NB4 (cell line): ENCODE data around the gene GRIN3B.

Experiments
- DNase-seq: peaks from one replicate; pipeline ENCODE4 v3.0.0; 2010; ENCODE audit warnings: low read depth
- H3K4me3 ChIP-seq: one replicate; pipeline ENCODE4 v1.5.1; 2011; ENCODE audit warnings: mild to moderate bottlenecking, low read depth, low read length, moderate library complexity
- MYC ChIP-seq: IDR thresholded peaks from 2 replicates; pipeline ENCODE4 v1.6.1; 2011; ENCODE audit warnings: low read depth, low read length
- POLR2A ChIP-seq: IDR thresholded peaks from 2 replicates; pipeline ENCODE4 v1.6.1; 2011; ENCODE audit warnings: mild to moderate bottlenecking; ENCODE audit not compliant: insufficient read length; ENCODE audit errors: extremely low read depth
- TF ChIP-seq, protein P1 (sequence below): IDR thresholded peaks from one replicate; pipeline ENCODE4 v1.5.1; 2012; ENCODE audit warnings: low read depth, low read length
- TF ChIP-seq, protein P2 (sequence below): IDR thresholded peaks from 2 replicates; pipeline ENCODE4 v1.6.1; 2011; ENCODE audit warnings: low read depth, low read length

The GRIN3B gene

DNA sequence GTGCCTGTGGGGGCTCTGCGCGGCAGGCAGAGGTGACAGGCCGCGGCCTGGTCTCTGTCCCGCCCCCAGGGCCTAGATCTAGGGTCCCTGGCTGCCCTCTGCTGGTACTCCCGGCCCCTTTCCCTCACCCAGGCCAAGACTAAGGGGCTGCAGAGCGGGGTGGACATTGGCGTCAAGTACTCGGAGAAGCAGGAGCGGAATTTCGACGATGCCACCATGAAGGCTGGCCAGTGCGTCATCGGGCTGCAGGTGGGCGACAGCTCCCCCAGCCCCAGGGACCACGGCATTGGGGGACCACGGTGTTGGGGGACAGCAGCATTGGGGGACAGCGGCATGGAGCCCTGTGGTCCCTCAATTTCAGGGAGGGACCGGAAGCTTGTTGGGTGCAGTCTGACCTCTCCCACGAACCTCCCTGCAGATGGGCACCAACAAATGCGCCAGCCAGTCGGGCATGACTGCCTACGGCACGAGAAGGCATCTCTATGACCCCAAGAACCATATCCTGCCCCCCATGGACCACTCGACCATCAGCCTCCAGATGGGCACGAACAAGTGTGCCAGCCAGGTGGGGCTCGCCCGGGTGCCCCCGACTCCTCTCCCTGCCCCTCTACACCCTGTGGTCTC is 35.9 kb downstream of the GRIN3B start:
- no peak for TF ChIP-seq MYC
- TF ChIP-seq, protein P1, sequence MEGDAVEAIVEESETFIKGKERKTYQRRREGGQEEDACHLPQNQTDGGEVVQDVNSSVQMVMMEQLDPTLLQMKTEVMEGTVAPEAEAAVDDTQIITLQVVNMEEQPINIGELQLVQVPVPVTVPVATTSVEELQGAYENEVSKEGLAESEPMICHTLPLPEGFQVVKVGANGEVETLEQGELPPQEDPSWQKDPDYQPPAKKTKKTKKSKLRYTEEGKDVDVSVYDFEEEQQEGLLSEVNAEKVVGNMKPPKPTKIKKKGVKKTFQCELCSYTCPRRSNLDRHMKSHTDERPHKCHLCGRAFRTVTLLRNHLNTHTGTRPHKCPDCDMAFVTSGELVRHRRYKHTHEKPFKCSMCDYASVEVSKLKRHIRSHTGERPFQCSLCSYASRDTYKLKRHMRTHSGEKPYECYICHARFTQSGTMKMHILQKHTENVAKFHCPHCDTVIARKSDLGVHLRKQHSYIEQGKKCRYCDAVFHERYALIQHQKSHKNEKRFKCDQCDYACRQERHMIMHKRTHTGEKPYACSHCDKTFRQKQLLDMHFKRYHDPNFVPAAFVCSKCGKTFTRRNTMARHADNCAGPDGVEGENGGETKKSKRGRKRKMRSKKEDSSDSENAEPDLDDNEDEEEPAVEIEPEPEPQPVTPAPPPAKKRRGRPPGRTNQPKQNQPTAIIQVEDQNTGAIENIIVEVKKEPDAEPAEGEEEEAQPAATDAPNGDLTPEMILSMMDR: peak; percentile 7
- no peak overlapping the region for H3K4me3 ChIP-seq
- peak; percentile 23 for DNase-seq

DNA sequence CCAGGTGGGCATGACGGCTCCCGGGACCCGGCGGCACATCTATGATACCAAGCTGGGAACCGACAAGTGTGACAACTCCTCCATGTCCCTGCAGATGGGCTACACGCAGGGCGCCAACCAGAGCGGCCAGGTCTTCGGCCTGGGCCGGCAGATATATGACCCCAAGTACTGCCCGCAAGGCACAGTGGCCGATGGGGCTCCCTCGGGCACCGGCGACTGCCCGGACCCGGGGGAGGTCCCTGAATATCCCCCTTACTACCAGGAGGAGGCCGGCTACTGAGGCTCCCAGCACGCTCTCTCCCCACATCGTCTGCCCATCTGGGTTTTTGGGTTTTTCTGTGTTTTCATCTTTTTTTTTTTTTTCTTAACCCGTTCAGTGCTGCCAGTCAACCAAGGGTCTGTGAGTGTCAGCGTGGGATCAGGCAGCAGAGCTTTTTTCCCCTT is 37.4 kb downstream of the GRIN3B start:
- TF ChIP-seq POLR2A: no peak
- TF ChIP-seq, protein P2, sequence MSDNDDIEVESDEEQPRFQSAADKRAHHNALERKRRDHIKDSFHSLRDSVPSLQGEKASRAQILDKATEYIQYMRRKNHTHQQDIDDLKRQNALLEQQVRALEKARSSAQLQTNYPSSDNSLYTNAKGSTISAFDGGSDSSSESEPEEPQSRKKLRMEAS: no peak
- no peak for TF ChIP-seq MYC
- TF ChIP-seq, protein P1: no peak
- no peak for DNase-seq
- H3K4me3 ChIP-seq: no peak overlapping the region

DNA sequence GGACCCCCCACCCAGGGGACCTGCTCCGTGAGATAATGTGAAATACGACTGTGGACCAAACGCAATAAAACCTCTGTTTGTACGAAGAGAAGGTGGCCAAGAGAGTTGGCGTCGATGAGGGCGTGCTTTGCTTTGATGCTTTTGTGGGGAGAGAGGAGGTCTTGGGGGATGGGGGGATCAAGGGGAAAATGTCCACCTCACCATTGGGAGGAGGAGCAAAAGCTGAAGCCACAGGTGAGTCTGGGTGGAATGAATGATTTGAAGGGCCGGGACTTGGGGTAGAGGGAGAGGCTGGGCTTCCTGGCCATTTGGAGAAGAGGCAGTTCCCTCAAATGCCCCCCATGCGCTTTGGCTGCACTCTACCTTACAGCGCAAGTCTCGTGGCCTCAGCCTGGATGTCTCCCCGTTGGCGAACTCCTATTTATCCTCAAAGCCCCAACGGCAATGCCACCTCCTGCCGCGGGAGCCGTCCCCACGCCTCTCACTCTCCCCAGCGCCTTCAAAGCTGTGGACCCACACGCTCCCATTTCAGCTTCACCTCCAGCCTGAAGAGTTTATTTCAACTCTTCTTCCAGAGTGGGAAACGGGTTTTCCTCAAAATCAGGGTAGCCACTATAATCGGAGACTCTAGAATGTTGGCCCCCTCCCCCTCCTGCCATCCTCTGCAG is 38.9 kb downstream of the GRIN3B start:
- DNase-seq: no peak
- TF ChIP-seq POLR2A (no peak), MYC (no peak)
- TF ChIP-seq, protein P1: no peak
- TF ChIP-seq, protein P2: no peak
- no peak overlapping the region for H3K4me3 ChIP-seq

DNA sequence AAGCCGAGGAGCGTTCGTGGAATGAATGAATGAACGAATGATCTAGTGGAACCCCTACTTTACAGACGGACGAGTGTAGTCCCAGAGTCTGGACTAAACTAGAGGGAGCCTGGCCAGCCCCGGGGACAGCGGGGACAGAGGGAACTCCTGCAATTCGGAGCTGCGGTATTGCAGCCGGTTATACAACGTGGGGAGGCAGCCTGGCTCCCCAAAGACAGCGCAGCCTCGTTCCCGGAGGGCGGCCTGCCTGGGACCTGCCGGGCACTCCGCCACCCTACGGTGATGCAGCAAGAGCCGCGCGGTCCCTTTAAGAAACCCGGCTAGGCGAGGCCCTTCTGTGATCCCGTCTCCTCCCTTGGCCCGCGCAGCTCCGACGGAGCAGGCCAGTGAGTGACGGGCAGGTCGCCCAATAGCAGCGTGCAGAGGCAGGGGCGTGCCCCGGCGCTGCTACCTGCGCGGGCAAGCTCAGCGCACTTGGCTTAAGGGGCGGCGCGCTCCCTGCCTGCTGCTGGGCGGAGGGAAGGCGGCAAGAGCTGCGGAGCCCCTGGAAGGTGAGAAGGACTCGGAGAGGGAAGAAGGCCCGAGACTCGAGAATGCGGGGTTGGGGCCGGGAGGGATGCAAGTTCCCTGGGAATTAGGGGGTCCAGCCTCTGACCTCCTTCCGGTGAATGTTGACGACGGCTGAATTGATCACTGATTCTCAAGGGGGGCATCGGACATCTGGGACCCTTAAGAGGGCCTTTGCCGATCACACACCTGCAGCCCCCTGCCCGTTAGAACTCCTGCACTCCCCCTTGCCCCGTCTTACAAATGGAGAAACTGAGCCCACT is 39.6 kb downstream of the GRIN3B start, which contains the start of gene ABCA7:
Gene ABCA7 (plus strand): TSS at position 462 of the 830 bp plus-strand sequence. CDS start 1,255 bp downstream, outside the sequence.
- TF ChIP-seq, protein P2: 0 out of 2 replicates have a peak, but pooled peaks have one; percentile 18
- TF ChIP-seq, protein P1: no peak
- TF ChIP-seq MYC: no peak
- no peak for TF ChIP-seq POLR2A
- H3K4me3 ChIP-seq: peak within 1 kb of the TSS; percentile 55
- DNase-seq: peak; percentile 95

DNA sequence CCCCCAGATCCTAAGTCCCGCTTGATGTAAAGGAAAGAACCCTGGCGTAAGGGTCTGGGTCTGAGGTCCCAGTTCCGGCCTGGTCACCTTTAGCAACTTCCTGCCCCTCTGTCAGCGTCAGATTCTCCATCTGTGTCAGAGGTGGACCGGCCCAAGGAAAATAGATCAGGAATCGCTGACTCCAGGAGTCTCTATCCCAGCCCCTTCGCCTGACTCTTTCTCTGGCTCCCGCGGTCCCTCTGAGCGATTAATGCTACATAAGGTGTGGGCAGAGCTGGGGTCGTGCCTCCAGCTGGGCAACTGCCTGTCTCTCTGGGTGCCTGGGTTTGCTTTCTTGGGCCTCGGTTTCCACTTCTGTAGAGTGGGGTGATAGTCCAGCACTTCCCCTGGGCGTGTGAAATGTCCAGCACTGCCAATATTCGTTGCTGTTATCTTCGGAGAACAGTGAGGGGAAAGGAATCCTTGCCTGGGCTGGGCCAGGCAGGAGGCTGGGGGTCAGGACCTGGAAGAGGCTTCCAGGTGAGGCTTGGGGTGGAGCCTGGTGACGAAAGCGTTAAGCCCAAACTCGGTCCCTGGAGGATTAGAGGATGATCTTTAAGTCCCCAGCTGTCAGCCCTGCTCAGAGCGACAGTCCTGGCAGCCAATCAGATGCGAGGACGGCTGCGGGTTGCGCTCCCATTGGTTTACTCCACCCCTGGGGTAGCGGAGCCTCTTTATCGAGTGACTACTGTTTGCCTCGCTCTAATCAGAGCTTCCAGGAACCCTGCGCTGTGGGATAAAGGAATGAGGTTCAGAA is 40.5 kb downstream of the GRIN3B start:
- peak overlapping the region; percentile 55 for H3K4me3 ChIP-seq
- DNase-seq: peak; percentile 79
- no peak for TF ChIP-seq POLR2A
- TF ChIP-seq, protein P2: no peak
- TF ChIP-seq, protein P1: no peak
